K562 (cell line): Measurements from ENCODE around the gene LRRK2. TPM values are rescaled to one million over a fixed set of nuclear protein-coding genes. Genes with fewer than 3 reads are reported as not detected.

Source experiments
- ATAC-seq: fragments of 200-7000 bp; cut with Tn5 transposase; 3 replicates; pipeline ENCODE4 v1.9.1; 2020; ENCODE audit warnings: moderate library complexity
- BruUV-seq: library from RNA; stranded (reverse); fragments of 400-500 nt; replicated peaks from 2 replicates; lab custom pipeline; 2021; lab: Mats Ljungman, UMichigan
- CTCF ChIA-PET: fragments of 300-600 bp; formaldehyde crosslinking; extraction: SDS; loops from one replicate; lab custom pipeline; 2021; ENCODE audit warnings: low intra/inter-chr PET ratio; lab: Yijun Ruan, JAX
- POLR2A ChIA-PET: fragments of 300-600, 350-650 bp; sonication (Branson Sonifier 250); formaldehyde crosslinking; extraction: SDS; loops from one replicate; lab custom pipeline; 2021; ENCODE audit warnings: antibody characterized with exemption, inconsistent platforms; lab: Yijun Ruan, JAX
- DNase-seq, 4 experiments: peaks; one replicate each; pipeline versions ENCODE4 v3.0.0 to v3.0.0-alpha.2; 2011 to 2018; ENCODE audit warnings: low spot score in 3 of 4, mixed read lengths in 3 of 4; ENCODE audit errors: extremely low read depth in 1 of 4
- FAIRE-seq: peaks from 2 replicates; lab custom pipeline; 2011; peaks lifted over from hg19 to GRCh38; lab: Jason Lieb, UNC
- H2AFZ ChIP-seq: 2 replicates; pipeline ENCODE4 v1.6.0; 2011; ENCODE audit warnings: low read depth, low read length, control low read depth, inconsistent platforms
- H3K27ac ChIP-seq: fragments of 200-600 bp; 3 replicates; pipeline ENCODE4 v1.8.0; 2011; ENCODE audit warnings: low read depth, mild to moderate bottlenecking, control low read depth, inconsistent platforms, low read length, moderate library complexity, mixed read lengths; ENCODE audit errors: extremely low read depth
- H3K27me3 ChIP-seq, 2 experiments: fragments of 300-600 bp in 1 of 2; 2 replicates in 1 of 2; 3 replicates in 1 of 2; pipeline versions ENCODE4 v1.6.0 to v1.8.0; 2011; ENCODE audit warnings: inconsistent platforms in 2 of 2, low read length in 2 of 2, mild to moderate bottlenecking in 1 of 2, mixed read lengths in 1 of 2, moderate library complexity in 1 of 2; ENCODE audit not compliant: control insufficient read depth in 2 of 2, insufficient read depth in 2 of 2
- H3K36me3 ChIP-seq: fragments of 300-600 bp; 3 replicates; pipeline ENCODE4 v1.8.0; 2011; ENCODE audit warnings: mild to moderate bottlenecking, low read length, inconsistent platforms; ENCODE audit not compliant: control insufficient read depth, insufficient read depth
- H3K4me1 ChIP-seq, 2 experiments: fragments of 200-600 bp in 1 of 2; replicated peaks in 1 of 2; 2 replicates in 1 of 2; 3 replicates in 1 of 2; pipeline versions ENCODE4 v1.5.1 to v1.8.0; 2011; ENCODE audit warnings: inconsistent platforms in 2 of 2, low read length in 2 of 2, mild to moderate bottlenecking in 1 of 2, mixed read lengths in 1 of 2, moderate library complexity in 1 of 2; ENCODE audit not compliant: control insufficient read depth in 2 of 2, insufficient read depth in 2 of 2
- H3K4me2 ChIP-seq: 2 replicates; pipeline ENCODE4 v1.6.1; 2011; ENCODE audit warnings: low read length, control low read depth, inconsistent platforms, mixed read lengths; ENCODE audit not compliant: insufficient read depth
- H3K4me3 ChIP-seq: fragments of 200-600 bp; sonication (generic), shearing (Covaris generic); 2 replicates; pipeline ENCODE4 v1.5.1; 2016; ENCODE audit warnings: control low read depth, inconsistent platforms
- H3K79me2 ChIP-seq: fragments of 200-600 bp; 3 replicates; pipeline ENCODE4 v1.8.0; 2011; ENCODE audit warnings: low read length, inconsistent platforms; ENCODE audit not compliant: control insufficient read depth, insufficient read depth
- H3K9ac ChIP-seq, 2 experiments: 2 replicates each; pipeline versions ENCODE4 v1.6.0 to v1.6.1; 2011; ENCODE audit warnings: low read depth in 2 of 2, low read length in 2 of 2, control low read depth in 1 of 2, inconsistent platforms in 1 of 2, mild to moderate bottlenecking in 1 of 2, mixed read lengths in 1 of 2; ENCODE audit not compliant: insufficient read depth in 1 of 2
- H3K9me1 ChIP-seq: one replicate; pipeline ENCODE4 v1.6.0; 2011; ENCODE audit warnings: inconsistent platforms, mild to moderate bottlenecking, low read length, moderate library complexity; ENCODE audit not compliant: control insufficient read depth, insufficient read depth
- H3K9me3 ChIP-seq: replicated peaks from 2 replicates; pipeline ENCODE4 v1.5.1; 2011; ENCODE audit warnings: low read depth, low read length, inconsistent platforms; ENCODE audit not compliant: control insufficient read depth, insufficient read depth
- H4K20me1 ChIP-seq: replicated peaks from 2 replicates; pipeline ENCODE4 v1.6.1; 2011; ENCODE audit warnings: low read length, inconsistent platforms, mixed read lengths; ENCODE audit not compliant: control insufficient read depth, insufficient read depth
- ARID3B ChIP-seq: fragments of 250-450 bp; sonication (Bioruptor Pico); IDR thresholded peaks from 2 replicates; pipeline ENCODE4 v1.4.0; 2020; ENCODE audit warnings: borderline replicate concordance
- BRD9 ChIP-seq: fragments of 450-650 bp; IDR thresholded peaks from 2 replicates; pipeline ENCODE4 v1.6.1; 2018; ENCODE audit warnings: low read depth; ENCODE audit not compliant: partially characterized antibody
- E2F3 ChIP-seq: fragments of 250-450 bp; sonication (Bioruptor Pico); IDR thresholded peaks from 2 replicates; pipeline ENCODE4 v1.4.0; 2020; ENCODE audit warnings: mild to moderate bottlenecking
- ELK3 ChIP-seq: fragments of 450-650 bp; formaldehyde crosslinking; IDR thresholded peaks from 2 replicates; pipeline ENCODE4 v1.4.0; 2020; ENCODE audit warnings: mild to moderate bottlenecking
- FOXJ3 ChIP-seq: sonication (generic); formaldehyde crosslinking; IDR thresholded peaks from 2 replicates; pipeline ENCODE4 v1.4.0; 2020; ENCODE audit warnings: mild to moderate bottlenecking, missing genetic modification reagents
- HNRNPL ChIP-seq: fragments of 200-400 bp; formaldehyde crosslinking; IDR thresholded peaks from 2 replicates; pipeline ENCODE4 v1.6.1; 2017; ENCODE audit warnings: low read depth, mild to moderate bottlenecking, low read length
- ILF3 ChIP-seq: fragments of 450-650 bp; IDR thresholded peaks from 2 replicates; pipeline ENCODE4 v1.6.1; 2018; ENCODE audit warnings: antibody characterized with exemption, mild to moderate bottlenecking, moderate library complexity, borderline replicate concordance
- KDM1A ChIP-seq, 2 experiments: fragments of 450-650 bp; IDR thresholded peaks; 2 replicates each; pipeline ENCODE4 v1.6.1; 2016; ENCODE audit warnings: mild to moderate bottlenecking in 2 of 2
- KLF6 ChIP-seq: fragments of 250-450 bp; sonication (Bioruptor Pico); IDR thresholded peaks from 2 replicates; pipeline ENCODE4 v1.4.0; 2020; ENCODE audit warnings: mild to moderate bottlenecking, moderate library complexity, borderline replicate concordance
- NR0B1 ChIP-seq: fragments of 450-650 bp; IDR thresholded peaks from one replicate; pipeline ENCODE4 v1.6.1; 2018; ENCODE audit warnings: mild to moderate bottlenecking, moderate library complexity; ENCODE audit not compliant: partially characterized antibody
- PML ChIP-seq: IDR thresholded peaks from 2 replicates; pipeline ENCODE4 v1.6.1; 2012; ENCODE audit warnings: low read length, inconsistent platforms
- POU5F1 ChIP-seq: fragments of 150-350 bp; IDR thresholded peaks from 2 replicates; pipeline ENCODE4 v1.6.1; 2014; ENCODE audit warnings: borderline replicate concordance, low read length, low read depth, mild to moderate bottlenecking; ENCODE audit not compliant: partially characterized antibody
- RBM22 ChIP-seq: fragments of 200-400 bp; formaldehyde crosslinking; IDR thresholded peaks from 2 replicates; pipeline ENCODE4 v1.6.1; 2018; ENCODE audit warnings: low read length, low read depth; ENCODE audit not compliant: poor library complexity, severe bottlenecking
- SMAD3 ChIP-seq: fragments of 450-650 bp; formaldehyde crosslinking; conservative IDR thresholded peaks from 2 replicates; pipeline ENCODE4 v1.4.0; 2020; ENCODE audit warnings: mild to moderate bottlenecking
- ZNF174 ChIP-seq: fragments of 250-450 bp; sonication (Bioruptor Pico); IDR thresholded peaks from 2 replicates; pipeline ENCODE4 v1.4.0; 2020; ENCODE audit warnings: mild to moderate bottlenecking
- ZNF280B ChIP-seq: fragments of 250-450 bp; sonication (Bioruptor Pico); IDR thresholded peaks from 2 replicates; pipeline ENCODE4 v1.5.1; 2021; ENCODE audit warnings: mild to moderate bottlenecking
- ZNF395 ChIP-seq: fragments of 200-800 bp; sonication (Bioruptor generic); IDR thresholded peaks from 2 replicates; pipeline ENCODE4 v1.6.1; 2017; ENCODE audit warnings: missing genetic modification characterization, missing compliant biosample characterization
- in situ Hi-C: fragments of 300-500 bp; cut with MboI; formaldehyde crosslinking; loops from 4 replicates; pipeline ENCODE4 v1.15.0; 2018; ENCODE audit warnings: inconsistent platforms, mixed read lengths
- intact Hi-C: fragments of 100-400 bp; cut with micrococcal nuclease; formaldehyde crosslinking; loops from 2 replicates; pipeline ENCODE4 v1.14.2; 2022
- polyA plus RNA-seq, 8 experiments: library from polyadenylated mRNA; depleted of rRNA in 4 of 8; stranded (reverse) in 5 of 8; unstranded in 3 of 8; fragments of >200 nt; fragmentation: Nextera tagmentation in 2 of 8; fragmentation: Illumina TruSeq in 1 of 8; extraction: Ambion mirVana in 2 of 8; extraction: Trizol in 1 of 8; gene quantifications; 2 replicates each; pipeline versions ENCODE4 v1.2.1 to v1.2.3, GENCODE V29; 2011 to 2014; ENCODE audit warnings: inconsistent platforms in 1 of 8, missing spikeins in 1 of 8
- total RNA-seq, 7 experiments: library from RNA; depleted of rRNA in 6 of 7; stranded (reverse); fragments of >200 nt in 6 of 7; fragmentation: Illumina TruSeq in 2 of 7; extraction: Trizol in 2 of 7; gene quantifications; 2 replicates each; pipeline versions ENCODE4 v1.2.1 to v1.2.3, GENCODE V29; 2011 to 2021; ENCODE audit warnings: low replicate concordance in 1 of 7

The LRRK2 gene
- total and polyA plus RNA-seq, 9 of the 15 experiments (the other 6 are each of a cell fraction or from before 2014, with no cell fraction given): 0.03 to 0.89 (median 0.31) TPM

GRCh38 chr12:40324261-40324660, 99.5 kb downstream of the LRRK2 start:
- in situ Hi-C loops: no loop called here
- no peaks in the 10 kb centered on the region for H3K9me1 ChIP-seq
- FAIRE-seq (no peak), ATAC-seq (no peak), DNase-seq (no peak)
- BruUV-seq: no TSS peak
- no peak overlapping the region for H3K4me2 ChIP-seq
- H3K79me2 ChIP-seq: no peaks in the 10 kb centered on the region
- POLR2A ChIA-PET: no interaction called here
- no peak overlapping the region for H3K4me3 ChIP-seq
- H3K9me3 ChIP-seq: no peaks in the 10 kb centered on the region; the same call in 1 of the 2 replicates
- H2AFZ ChIP-seq: no peak overlapping the region
- H3K27ac ChIP-seq: no peak overlapping the region
- CTCF ChIA-PET: no interaction called here
- no peaks in the 10 kb centered on the region for H3K4me1 ChIP-seq
- no peaks in the 10 kb centered on the region for H3K27me3 ChIP-seq
- no peak overlapping the region for H3K9ac ChIP-seq
- no peaks in the 10 kb centered on the region for H3K36me3 ChIP-seq
- H4K20me1 ChIP-seq: no peaks in the 10 kb centered on the region
- intact Hi-C loops: no loop called here
- no peak for TF ChIP-seq ARID3B (CRISPR knock-in tag)
- TF ChIP-seq ELK3 (CRISPR knock-in tag): no peak
- TF ChIP-seq ILF3: no peak
- TF ChIP-seq PML: no peak
- TF ChIP-seq KLF6 (CRISPR knock-in tag): no peak
- TF ChIP-seq BRD9: no peak
- no peak for TF ChIP-seq ZNF280B (CRISPR knock-in tag)
- no peak for TF ChIP-seq SMAD3 (CRISPR knock-in tag)
- no peak for TF ChIP-seq NR0B1
- TF ChIP-seq ZNF395 (CRISPR knock-in tag): no peak
- TF ChIP-seq ZNF174 (CRISPR knock-in tag): no peak
- TF ChIP-seq E2F3 (CRISPR knock-in tag): no peak
- no peak for TF ChIP-seq HNRNPL
- TF ChIP-seq KDM1A (IDR thresholded peaks at IDR 0.05): no peak
- no peak for TF ChIP-seq FOXJ3
- TF ChIP-seq RBM22: no peak
- TF ChIP-seq POU5F1: no peak
